IPS-NIHi11 (cell line): ENCODE results near the gene SLC43A2.
A peak's percentile ranks its signal among the peaks of the same experiment; 100 is the strongest.

Experiments
- DNase-seq: peaks from one replicate; pipeline ENCODE4 v3.0.0; 2012; ENCODE audit warnings: mixed read lengths, low spot score

The SLC43A2 gene

DNA sequence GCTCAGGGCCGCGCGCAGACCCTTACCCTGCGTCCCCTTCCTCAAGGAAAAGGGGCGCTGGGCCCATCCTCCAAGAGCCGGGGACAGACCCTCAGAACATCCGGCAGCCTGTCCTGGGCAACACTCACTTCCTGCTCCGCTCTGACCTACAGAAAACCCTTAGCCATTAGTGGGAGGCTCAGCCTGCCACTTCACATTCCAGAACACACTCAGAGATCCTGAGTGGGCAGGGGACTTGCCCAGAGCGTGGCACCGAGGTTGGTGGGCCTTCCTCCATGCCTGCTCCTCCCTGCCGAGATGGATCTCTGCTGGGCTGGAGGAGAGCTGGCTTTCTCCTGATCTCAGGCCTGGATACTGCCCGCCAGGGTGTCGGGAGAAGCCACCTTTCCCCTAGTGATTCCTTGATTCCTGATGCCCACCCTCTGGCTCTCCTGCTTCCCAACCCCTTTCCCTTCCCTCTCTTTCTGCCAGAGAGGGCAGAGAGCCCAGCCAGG lies 15.4 kb upstream of the SLC43A2 start:
- DNase-seq, result no peak

DNA sequence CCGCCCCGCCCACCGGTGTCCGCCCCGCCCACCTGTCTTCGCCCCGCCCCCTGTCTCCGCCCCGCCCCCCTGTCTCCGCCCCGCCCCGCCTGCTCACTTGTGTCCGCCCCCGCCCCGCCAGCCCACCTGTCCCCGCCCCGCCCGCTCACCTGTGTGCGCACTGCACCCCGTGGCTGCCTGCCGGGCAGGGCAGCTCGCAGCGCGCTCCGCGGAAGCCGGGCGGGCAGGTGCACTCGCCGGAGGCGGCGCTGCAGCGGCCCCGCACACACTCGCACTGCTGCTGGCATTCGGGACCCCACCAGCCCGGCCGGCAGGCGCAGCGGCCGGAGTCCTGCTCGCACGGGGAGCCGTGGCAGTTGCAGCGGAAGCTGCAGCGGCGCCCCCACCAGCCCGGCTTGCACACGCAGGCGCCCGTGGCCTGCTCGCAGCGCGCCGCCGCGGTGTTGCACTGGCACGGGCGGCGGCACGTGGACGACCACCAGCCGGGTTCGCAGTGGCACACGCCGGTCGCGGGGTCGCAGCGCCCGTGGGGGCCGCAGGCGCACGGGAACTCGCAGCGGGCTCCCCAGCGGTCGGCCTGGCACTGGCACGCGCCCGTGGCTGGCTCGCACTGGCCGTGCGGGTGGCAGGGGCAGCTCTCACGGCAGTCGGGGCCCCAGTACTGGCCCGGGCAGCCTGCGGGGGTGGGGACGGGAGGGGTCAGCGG lies 14.8 kb upstream of the SLC43A2 start:
- peak; percentile 89 for DNase-seq

DNA sequence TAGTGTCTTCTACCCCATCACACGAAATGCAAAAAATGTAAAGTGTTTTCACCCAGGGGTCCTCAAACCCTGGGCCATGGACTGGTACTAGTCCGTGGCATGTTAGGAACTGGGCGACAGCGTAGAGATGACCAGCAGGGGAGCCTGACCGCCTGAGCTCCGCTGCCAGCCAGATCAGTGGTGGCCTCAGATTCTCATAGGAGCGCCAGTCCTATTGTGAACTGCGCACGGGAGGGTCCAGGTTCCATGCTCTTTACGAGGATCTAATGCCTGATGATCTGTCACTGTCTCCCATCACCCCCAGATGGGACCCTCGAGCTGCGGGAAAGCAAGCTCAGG lies 12.4 kb upstream of the SLC43A2 start:
- no peak for DNase-seq

DNA sequence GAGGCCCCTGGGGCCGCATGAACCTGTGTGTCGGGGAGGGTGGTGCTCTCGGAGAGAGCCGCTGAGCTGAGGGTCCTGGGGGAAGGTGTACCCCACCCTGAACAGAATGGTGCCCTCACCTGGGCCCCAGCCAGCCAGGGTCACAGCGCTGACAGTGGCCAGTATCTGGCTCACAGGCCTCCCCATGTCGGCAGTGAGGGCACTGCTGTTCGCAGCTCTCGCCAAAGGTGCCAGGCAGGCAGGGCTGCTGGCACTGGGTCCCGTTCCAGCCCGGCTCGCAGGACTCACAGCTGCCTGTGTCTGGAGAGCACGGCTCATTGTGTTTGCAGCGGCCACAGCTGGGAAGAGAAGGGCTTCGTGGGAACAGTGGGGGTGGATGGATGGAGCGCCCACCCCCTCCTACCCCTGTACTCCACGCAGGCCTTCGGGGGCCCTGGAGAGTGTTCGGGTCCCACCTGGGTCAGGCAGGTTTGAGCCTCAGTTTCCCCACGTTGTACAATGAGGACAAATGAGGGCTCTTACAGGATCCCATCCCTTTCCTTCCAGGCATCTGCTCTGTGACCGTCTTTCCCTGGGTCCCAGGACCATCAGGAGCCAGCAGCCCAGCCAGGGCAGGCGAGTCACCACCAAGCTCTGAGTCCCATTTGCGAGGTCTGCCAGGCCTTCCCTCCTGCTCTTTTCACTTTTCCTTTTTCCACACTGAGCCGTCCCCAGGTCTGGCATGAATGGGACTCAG lies 11.9 kb upstream of the SLC43A2 start:
- no peak for DNase-seq

DNA sequence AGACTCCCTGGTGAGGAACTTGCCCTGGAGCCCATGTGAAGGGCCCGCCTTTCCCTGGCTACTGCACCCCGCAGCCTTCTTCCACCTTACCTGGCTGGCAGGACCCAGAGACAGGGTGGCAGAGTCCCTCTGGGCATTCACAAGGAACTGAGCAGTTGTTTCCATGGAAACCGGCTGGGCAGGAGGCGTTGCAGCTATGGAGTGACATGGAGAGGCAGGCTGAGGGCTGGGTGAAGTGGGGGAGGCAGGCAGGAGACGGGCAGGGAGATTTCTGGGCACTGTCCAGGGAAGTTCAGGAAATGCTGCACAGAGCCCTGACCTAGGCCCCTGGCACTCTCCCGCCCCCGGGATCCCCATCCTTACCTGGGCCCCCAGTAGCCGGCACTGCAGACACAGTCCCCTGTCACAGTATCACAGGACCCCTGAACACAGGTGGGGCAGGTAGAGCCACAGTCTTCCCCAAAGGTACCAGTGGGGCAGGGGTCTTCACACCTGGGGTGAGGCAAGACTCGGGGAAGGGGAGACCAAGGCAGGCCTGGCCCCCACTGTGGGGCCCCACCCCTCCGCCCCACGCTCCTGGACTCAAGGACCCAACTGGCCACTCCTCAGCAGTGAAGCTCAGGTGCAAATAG lies 11.0 kb upstream of the SLC43A2 start:
- peak; percentile 54 for DNase-seq

DNA sequence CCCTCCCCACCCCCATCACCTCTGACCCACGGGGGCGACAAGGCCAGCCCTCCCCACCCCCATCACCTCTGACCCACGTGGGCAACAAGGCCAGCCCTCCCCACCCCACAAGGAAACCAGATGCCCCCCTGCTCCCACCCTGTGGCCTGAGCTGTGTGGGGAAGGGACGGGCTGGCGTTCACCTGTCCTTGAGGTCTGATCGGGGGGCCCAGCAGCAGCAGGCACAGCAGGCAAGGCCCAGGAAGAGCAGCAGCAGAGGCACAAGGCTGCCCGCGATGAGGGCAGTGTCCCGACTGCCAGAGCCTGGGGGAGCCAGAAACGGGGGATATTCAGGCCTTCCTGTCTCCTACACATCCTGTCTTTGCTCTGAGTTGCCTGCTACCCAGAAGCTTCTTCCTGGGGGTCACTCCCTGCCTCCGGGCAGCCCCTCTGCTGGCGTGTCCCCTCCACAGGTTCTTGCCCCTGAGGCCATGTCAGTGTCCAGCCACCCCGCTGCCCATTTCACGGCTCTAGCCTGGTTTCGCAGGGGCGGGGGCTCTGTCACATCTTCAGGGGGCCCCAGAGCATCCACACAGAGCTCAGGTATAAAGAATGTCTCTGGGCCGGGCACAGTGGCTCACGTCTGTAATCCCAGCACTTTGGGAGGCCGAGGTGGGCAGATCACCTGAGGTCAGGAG lies 10.1 kb upstream of the SLC43A2 start:
- DNase-seq, result no peak

DNA sequence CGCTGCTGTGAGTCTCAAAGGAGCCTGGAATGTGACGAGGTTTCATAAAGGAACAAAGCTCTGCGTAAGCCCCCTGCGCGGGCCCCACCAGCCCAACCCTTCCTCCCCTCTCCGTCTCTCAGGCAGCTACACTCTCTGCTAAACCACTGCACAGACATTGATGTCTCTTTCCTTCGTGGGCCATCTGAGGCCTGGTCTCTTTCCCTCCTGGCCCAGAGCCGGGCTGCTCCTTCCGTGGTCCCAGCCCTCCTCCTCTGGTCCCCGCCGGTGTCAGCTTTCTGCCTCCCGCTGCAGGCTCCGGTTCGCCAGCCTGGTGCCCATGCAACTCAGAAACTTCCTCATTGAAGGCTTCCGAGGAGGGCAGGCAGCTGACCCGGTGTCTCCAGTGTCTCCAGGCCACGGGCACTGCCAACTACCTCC lies 9.5 kb upstream of the SLC43A2 start:
- no peak for DNase-seq

DNA sequence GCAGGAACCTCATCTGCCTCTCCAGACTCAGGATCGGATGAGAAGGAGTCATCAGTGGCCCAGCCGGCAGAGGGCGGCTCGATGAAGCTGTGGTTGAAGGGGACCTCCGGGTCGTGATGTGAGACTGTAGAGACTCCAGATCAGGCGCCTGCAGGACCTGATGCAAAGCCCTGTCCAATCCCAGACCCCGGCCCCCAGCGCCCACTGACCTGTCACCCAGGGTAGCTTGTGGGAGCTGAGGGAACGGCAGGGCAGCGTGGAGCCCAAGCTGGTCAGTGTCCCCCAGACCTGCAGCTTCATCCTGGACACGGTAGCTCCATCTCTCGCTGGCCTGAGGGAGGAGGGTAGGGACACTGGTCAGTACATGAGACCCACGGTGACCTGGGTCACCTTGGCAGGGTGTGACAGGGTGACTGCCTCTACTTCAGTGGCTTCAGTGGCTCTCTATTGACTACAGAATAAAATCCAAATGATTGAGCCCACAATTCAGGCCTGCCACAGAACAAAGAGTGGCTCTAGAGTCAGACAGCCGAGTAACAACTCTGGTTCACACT lies 8.2 kb upstream of the SLC43A2 start:
- DNase-seq, result no peak

DNA sequence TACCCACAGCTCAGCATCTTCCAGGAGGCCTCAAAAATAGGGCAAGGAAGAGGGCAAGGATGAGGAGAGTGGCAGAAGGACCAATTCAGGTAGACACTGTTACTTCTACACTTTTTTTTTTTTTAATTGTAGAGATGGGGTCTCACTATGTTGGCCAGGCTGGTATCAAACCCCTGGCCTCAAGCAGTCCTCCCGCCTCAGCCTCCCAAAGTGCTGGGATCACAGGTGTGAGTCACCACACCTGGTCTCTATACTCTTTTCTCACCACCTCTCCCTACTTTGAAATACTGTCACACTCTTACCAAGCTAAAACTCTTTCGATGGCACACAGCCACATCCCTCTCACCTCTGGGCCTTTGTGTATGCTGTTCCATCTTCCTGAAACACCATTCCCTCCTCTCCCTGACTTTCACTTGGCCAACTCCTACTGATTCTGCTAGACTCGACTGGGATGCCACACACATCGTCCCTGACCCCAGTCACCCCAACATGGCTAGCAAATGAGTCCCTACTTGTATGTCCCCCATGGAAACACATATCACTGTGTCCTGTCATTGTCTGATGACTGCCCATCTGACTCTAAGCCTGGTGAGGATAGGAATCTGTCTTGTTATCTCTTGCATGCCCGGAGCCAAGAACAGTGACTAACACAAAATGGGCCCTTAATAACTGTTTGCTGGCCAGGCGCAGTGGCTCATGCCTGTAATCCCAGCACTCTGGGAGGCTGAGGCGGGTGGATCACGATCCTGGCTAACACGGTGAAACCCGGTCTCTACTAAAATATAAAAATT lies 7.2 kb upstream of the SLC43A2 start:
- no peak for DNase-seq

DNA sequence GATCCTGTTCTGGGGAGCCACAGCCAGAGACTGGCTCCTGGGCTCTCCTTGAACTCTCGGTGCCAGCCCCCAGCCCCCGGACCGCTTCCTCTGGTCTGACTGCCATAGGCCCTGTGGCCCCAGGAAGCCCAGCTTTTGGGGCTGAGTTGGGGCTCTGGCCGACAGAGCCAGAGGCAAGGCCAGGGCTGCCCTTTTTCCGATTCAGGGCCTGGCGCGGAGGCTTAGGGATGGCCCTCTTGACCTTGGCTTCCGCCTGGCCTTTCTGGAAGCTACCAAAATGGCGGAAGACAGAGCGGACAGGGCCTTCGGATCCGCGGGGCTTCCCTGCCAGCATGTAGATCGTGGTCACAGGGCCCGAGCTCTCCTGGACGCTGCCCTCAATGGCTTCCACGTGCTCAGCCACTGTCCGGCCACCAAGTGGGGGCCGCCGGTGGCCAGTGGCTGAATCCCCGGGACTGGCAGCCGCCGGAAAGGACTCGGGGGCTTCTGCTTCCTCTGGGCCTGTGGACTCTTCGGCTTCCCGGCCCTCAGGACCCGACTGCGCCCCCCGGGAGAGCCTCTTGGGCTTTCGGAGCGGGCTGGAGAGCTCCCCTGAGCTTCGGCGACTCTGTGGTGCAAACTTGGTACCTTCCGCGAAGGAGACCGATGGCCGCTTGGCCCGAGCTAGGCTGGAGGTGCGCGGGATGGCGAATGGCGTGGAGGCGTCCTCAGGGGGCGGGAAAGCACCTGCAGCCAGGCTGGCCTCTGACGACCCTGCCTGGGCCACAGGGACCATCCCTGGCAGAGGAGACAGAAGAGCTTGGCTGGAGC lies 6.4 kb upstream of the SLC43A2 start:
- no peak for DNase-seq

DNA sequence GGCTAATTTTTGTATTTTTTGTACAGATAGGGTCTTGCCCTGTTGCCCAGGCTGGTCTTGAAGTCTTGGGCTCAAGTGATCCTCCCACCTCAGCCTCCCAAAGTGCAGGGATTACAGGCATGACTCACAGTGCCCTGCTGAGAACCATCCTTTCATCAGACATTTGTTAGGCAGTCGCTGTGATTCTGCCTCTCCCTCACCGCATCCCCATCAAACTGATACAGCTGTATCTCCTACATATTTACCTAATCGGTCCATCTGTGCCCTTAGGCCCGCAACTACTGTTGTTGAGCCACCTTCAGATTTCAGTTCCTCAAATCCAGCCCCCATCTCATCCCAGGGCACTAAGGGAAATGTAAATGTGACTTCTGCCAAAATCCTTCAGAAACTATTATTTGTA lies 2.0 kb upstream of the SLC43A2 start:
- no peak for DNase-seq

DNA sequence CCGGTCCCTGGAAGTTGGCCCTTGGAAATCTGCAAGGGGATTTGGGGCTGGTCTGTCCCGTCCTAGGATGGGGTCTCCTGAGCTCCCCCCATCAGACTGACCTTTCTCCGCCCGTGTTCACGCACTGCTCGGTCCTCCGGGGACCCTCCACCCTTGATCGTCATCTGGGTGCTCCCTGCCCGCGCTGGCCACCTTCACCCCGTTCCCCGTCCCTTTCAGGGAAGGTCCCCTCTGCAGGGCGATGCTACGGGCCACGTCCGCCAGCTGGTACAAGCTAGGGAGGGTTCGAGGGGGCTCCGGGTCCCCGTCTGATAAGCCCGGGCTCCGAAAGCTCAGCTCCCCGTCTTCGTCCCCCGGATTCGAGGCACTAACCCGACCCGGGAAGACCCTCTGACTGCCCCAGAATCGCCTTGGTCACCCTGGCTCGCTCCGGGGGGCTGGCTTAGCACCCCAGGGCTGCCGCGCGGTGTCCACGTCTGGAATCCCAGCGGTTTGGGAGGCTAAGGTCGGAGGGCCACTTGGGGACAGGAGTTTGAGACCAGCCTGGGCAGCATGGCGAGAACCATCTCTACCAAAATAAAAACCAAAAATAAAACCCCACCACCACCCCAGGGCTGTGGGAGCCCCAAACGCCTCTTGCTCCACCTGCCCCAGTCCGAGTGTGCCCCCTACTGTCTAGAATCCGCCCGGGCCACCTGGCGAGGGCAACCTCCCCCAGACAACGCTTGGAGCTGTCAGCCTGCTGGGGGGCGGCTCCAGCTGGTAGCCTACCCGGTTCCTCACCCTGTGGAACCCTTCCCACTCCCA lies 1.1 kb upstream of the SLC43A2 start:
- peak; percentile 51 for DNase-seq

DNA sequence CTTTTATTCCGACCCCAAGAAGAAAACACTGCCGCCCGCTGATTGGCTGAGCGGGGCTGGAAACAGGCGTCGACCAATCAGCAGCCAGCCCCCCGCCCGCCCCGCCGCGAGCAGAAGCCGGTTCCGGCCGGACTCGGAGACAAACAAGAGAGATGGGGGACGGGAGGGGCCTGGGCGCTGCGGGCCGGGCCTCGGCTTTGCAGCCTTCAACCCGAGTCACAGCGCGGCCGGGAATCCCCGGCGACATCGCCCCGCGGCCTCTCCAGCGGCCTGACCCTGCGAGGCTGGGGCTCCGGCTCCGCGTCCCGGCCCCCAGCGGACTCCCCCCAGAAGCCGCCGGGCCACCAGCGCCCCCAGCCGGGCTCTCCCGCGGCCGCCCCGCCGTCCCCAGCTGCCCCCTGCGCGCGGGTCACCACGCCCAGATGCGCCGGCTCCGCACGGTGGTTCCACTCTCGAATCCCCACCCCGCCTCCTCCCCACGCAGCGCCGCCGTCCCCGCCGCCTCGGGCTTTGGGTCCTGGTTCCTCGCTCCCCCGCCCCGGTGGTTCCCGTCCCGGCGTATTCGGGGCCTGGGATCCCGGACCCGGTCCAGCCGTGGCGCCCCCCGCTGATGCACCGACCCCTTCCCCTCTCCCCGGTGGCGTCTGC lies 346 bp upstream of the SLC43A2 start:
- DNase-seq, result peak; percentile 98

DNA sequence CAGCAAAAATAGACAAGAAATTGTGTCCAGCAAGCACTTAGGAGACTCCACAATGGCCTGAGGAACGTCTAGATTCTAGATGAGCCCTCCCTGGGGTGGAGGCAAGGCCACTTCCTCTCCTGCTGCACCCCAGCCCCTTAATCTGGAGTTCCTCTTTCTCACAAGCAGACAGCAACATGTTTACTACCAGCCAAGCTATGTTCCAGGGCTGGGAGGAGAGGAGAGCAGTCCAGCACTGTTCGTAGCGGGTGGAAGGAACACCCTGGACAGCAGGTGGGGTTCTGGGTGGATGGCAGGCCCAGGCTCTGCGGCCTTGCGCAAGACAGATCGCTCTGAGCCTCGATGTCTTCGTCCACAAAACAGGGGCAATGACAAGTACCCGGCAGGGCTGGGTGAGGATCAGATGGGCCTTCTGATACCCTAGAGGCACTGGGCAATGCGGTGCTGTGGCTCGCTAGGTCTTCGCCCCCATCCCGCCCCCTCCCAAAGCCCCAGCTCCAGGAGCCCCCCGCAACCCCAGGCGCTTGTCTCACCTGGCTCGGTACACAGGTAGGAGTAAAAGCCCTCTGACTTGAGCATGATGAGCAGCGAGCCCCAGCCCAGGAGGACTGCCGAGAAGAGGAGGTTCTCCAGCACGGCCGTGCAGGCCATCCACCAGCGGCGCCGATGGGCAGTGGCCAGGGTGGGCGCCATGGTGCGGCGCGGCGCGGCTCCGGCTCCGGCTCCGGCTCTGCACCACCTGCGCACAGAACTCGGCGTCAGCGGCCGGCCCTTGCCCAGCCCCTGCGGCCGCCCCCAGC lies 1.3 kb downstream of the SLC43A2 start:
- DNase-seq, result peak; percentile 74

DNA sequence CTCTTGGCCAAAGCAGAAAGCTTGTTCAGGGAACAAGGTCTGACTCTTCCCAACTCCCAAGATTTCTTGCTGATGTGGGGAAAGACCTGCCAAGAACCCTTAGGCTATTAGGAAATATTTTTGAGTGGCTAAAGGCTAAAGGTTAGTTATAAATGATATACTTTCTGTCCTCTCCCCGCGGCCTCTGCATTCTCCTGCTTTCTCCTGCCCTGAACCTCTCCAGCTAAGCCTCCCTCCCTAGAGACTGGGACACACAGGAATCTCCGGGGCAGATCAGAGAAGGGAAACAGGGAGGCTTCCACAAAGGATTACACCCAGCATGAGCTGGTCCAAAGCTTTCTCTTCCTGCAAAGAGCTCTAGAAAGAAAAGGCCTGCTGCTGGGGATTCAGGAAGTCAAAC lies 2.3 kb downstream of the SLC43A2 start:
- DNase-seq, result no peak

DNA sequence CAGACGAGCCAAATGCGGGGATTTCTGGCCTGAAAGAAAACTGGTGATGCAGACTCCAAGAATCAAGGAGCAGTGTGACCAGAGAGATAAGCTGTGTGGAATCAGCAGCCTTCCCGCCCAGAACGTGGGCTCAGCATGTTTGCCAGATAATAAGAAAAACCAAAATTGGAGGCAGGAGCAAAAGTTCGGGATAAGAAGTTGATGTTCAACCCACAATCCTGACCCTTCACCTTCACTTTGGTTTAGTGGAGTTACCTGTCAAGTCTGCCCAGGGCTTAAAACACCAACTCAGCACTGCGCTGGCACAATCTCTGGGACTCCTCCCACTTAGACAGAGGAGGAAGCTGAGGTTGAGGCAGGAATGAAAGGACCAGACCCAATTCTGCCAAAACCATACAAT lies 3.1 kb downstream of the SLC43A2 start:
- DNase-seq, result no peak

DNA sequence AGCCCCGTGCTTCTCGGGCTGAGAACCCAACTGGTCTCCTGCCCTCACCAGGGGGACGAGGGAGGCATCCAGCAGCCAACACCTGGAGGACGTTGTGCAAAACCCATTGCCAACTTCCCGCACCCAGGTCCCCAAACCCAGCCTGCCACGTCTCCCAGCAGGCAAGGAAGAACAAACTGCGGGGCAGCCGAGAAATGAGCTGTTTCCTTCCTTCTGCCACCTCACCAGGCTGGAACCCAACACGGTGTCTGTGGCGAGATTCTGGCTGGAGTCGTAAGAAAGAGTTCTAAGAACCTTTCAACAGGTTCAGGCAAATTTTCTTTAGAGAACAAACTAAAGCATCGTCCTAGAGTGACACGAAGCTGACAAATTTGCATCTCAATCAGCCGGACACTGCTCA lies 3.6 kb downstream of the SLC43A2 start:
- DNase-seq, result no peak

DNA sequence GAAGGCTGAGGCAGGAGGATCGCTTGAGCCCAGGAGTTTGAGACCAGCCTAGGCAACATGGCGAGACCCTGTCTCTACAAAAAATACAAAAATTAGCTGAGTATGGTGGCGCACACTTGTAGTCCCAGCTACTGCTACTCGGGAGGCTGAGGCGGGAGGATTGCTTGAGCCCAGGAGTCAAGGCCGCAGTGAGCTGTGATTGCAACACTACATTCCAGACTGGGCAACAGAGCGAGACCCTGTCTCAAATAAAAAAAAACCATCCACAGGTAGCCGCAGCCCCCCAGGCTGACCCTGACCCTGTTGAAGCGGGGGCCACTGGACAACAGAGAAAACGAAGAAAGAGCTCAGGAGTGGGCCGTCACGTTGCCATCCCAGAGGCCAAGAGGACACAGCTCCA lies 4.0 kb downstream of the SLC43A2 start:
- DNase-seq, result no peak
